GM15510 (cell line): Measurements from ENCODE around the gene STAB1.

ENCODE experiments used
- POLR2A ChIP-seq: IDR thresholded peaks from 3 replicates; pipeline ENCODE4 v1.6.1; 2011; ENCODE audit warnings: borderline replicate concordance; ENCODE audit not compliant: insufficient read length; ENCODE audit errors: extremely low read depth

STAB1 gene

GRCh38 chr3:52539010-52539653 is 44.0 kb downstream of the STAB1 start:
- TF ChIP-seq POLR2A, result no peak

GRCh38 chr3:52541050-52541449 is 45.9 kb downstream of the STAB1 start:
- TF ChIP-seq POLR2A, result no peak

- TF ChIP-seq POLR2A, result no peak
Measured at GRCh38 chr3:52544937-52545336, 49.8 kb downstream of the STAB1 start.

GRCh38 chr3:52546111-52546901 is 51.2 kb downstream of the STAB1 start:
- no peak for TF ChIP-seq POLR2A

- no peak for TF ChIP-seq POLR2A
Measured at GRCh38 chr3:52547143-52547542, 52.0 kb downstream of the STAB1 start.

GRCh38 chr3:52551118-52551517 is 56.0 kb downstream of the STAB1 start:
- no peak for TF ChIP-seq POLR2A

GRCh38 chr3:52552089-52552488 is 57.0 kb downstream of the STAB1 start:
- TF ChIP-seq POLR2A, result no peak

GRCh38 chr3:52554026-52554755 is 59.1 kb downstream of the STAB1 start:
- TF ChIP-seq POLR2A, result no peak

- TF ChIP-seq POLR2A, result no peak
Measured at GRCh38 chr3:52555056-52555455, 59.9 kb downstream of the STAB1 start.

- no peak for TF ChIP-seq POLR2A
Measured at GRCh38 chr3:52557011-52557960, 62.1 kb downstream of the STAB1 start.

GRCh38 chr3:52558436-52558835 is 63.3 kb downstream of the STAB1 start:
- TF ChIP-seq POLR2A, result no peak

GRCh38 chr3:52561028-52561747 is 66.0 kb downstream of the STAB1 start:
- no peak for TF ChIP-seq POLR2A

- no peak for TF ChIP-seq POLR2A
Measured at GRCh38 chr3:52563984-52564383, 68.8 kb downstream of the STAB1 start.

GRCh38 chr3:52568069-52568468 is 72.9 kb downstream of the STAB1 start:
- TF ChIP-seq POLR2A, result no peak
